ENCODE results near the gene SLIT3.

- no peak for TF ChIP-seq POLR2AphosphoS5 (IDR thresholded peaks at IDR 0.05)
- TF ChIP-seq CTCF (IDR thresholded peaks at IDR 0.05): no peak
These were observed 449.0 kb downstream of the SLIT3 start for GRCh38 chr5:168851902-168852321.

Measured in stomach (tissue), 4 donors.